Keratinocyte (primary cell): Measurements from ENCODE around the gene ID3.

Experiments
- EZH2 ChIP-seq: IDR thresholded peaks from one replicate; pipeline ENCODE4 v1.6.1; 2012; ENCODE audit warnings: inconsistent platforms, mild to moderate bottlenecking, low read length, moderate library complexity
- TF ChIP-seq, protein P1 (sequence below), 3 experiments: IDR thresholded peaks in 1 of 3; conservative IDR thresholded peaks in 1 of 3; optimal IDR thresholded peaks in 1 of 3; 2 replicates in 2 of 3; 3 replicates in 1 of 3; pipeline versions ENCODE3 to v1.5.1; 2011; ENCODE audit warnings: low read length in 3 of 3, mild to moderate bottlenecking in 3 of 3, moderate library complexity in 2 of 3, control low read depth in 1 of 3, inconsistent platforms in 1 of 3; ENCODE audit not compliant: insufficient read depth in 2 of 3; ENCODE audit errors: extremely low read depth in 1 of 3

DNA sequence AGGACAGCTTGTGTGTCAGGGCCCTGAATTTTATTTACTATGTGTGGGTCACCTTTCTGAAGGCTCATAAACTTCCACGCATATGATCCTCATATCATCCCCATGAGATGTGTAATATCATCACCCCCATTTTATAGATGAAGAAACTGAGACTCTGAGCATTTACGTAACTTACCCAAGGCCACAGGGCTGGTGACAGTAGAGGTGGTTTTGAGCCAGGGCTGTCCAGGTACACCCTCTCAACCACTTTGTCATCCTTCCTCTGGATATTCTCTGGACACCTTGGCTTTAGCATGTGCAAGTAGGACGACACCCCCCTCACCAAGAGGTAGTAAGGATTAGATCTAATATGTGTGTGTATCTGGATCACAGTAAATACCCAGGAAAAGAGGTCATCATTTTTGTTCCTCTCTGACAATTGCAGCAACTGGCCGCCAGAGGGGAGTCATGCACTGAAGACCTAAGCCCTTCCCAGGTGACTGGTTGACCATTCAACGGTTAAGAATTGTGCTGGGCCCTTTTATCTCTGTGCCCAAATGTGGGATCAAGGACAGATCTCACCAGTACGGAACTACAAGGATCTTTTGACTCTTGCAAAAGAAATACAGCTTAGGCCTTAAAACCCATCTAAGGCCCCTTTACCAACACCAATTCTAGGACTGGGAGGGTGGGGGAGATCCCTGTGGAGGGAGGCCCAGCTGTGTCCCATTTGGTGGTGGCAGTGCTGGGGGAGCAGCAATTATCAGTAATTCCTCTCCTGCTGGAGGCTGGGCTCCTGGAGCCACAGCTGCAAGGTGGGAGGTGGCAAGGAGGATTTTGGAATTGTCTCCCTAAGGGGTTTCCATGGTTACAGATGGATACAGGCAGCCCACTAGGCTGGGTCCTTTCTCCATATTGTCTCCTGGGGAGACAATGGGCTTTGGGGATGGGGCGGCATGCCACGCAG is 14.6 kb downstream of the ID3 start:
- TF ChIP-seq, protein P1, sequence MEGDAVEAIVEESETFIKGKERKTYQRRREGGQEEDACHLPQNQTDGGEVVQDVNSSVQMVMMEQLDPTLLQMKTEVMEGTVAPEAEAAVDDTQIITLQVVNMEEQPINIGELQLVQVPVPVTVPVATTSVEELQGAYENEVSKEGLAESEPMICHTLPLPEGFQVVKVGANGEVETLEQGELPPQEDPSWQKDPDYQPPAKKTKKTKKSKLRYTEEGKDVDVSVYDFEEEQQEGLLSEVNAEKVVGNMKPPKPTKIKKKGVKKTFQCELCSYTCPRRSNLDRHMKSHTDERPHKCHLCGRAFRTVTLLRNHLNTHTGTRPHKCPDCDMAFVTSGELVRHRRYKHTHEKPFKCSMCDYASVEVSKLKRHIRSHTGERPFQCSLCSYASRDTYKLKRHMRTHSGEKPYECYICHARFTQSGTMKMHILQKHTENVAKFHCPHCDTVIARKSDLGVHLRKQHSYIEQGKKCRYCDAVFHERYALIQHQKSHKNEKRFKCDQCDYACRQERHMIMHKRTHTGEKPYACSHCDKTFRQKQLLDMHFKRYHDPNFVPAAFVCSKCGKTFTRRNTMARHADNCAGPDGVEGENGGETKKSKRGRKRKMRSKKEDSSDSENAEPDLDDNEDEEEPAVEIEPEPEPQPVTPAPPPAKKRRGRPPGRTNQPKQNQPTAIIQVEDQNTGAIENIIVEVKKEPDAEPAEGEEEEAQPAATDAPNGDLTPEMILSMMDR (optimal IDR thresholded peaks at IDR 0.05 in 1 of 3, IDR thresholded peaks at IDR 0.05 in 1 of 3, conservative IDR thresholded peaks at IDR 0.05 in 1 of 3; ENCODE audit: extremely low read depth in 1 of 3, insufficient read depth in 2 of 3, low read length in 3 of 3), result peak; percentile 79 to 98 (median 92)
- no peak for TF ChIP-seq EZH2
